C4-2B (cell line): ENCODE measurements around the gene DNAH17.

ENCODE experiments used
- CTCF ChIP-seq: fragments of 450-650 bp; conservative IDR thresholded peaks from 2 replicates; pipeline ENCODE4 v1.5.1; 2017; ENCODE audit warnings: mild to moderate bottlenecking
- ZFX ChIP-seq: fragments of 450-650 bp; IDR thresholded peaks from 2 replicates; pipeline ENCODE4 v1.6.1; 2017

- TF ChIP-seq CTCF (no peak), ZFX (no peak)
These were observed 151.8 kb downstream of the DNAH17 start for GRCh38 chr17:78425429-78425828.
